IMR-90 (cell line): ENCODE data around the gene ZNF213. TPM values are rescaled to one million over a fixed set of nuclear protein-coding genes. Genes with fewer than 3 reads are reported as not detected.

Source experiments
- ATAC-seq: fragments of 200-7000 bp; cut with Tn5 transposase; 2 replicates; pipeline ENCODE4 v1.9.1; 2020; ENCODE audit warnings: low read depth, mild to moderate bottlenecking, moderate library complexity
- BruUV-seq: library from RNA; stranded (reverse); fragments of 400-500 nt; replicated peaks from 2 replicates; lab custom pipeline; 2021; lab: Mats Ljungman, UMichigan
- CTCF ChIA-PET: fragments of 300-600 bp; formaldehyde crosslinking; extraction: SDS; loops from one replicate; lab custom pipeline; 2021; ENCODE audit warnings: antibody characterized with exemption; lab: Yijun Ruan, JAX
- POLR2A ChIA-PET: fragments of 300-600 bp; sonication (Branson Sonifier 250); formaldehyde crosslinking; loops from one replicate; lab custom pipeline; 2022; ENCODE audit warnings: antibody characterized with exemption; ENCODE audit not compliant: unreplicated experiment; lab: Charles Lee
- DNase-seq: peaks from one replicate; pipeline ENCODE4 v3.0.0; 2013
- H2AFZ ChIP-seq: replicated peaks from 2 replicates; pipeline ENCODE3; 2013; ENCODE audit warnings: low read length, mild to moderate bottlenecking; ENCODE audit not compliant: poor library complexity
- H2AK5ac ChIP-seq: 2 replicates; pipeline ENCODE4 v1.6.1; 2013; ENCODE audit warnings: low read depth, low read length, inconsistent platforms
- H2AK9ac ChIP-seq: replicated peaks from 2 replicates; pipeline ENCODE3; 2013; ENCODE audit warnings: mild to moderate bottlenecking, low read depth, low read length, moderate library complexity; ENCODE audit not compliant: poor library complexity
- H2BK120ac ChIP-seq: 2 replicates; pipeline ENCODE4 v1.6.1; 2013; ENCODE audit warnings: low read depth, low read length, inconsistent platforms
- H2BK15ac ChIP-seq: 3 replicates; pipeline ENCODE4 v1.6.1; 2013; ENCODE audit warnings: low read depth, low read length, inconsistent platforms
- H2BK20ac ChIP-seq: 2 replicates; pipeline ENCODE4 v1.6.1; 2013; ENCODE audit warnings: low read depth, mild to moderate bottlenecking, inconsistent platforms, low read length, moderate library complexity
- H2BK5ac ChIP-seq: 2 replicates; pipeline ENCODE4 v1.6.1; 2013; ENCODE audit warnings: mild to moderate bottlenecking, low read depth, low read length, inconsistent platforms; ENCODE audit not compliant: poor library complexity, severe bottlenecking
- H3K14ac ChIP-seq: replicated peaks from 2 replicates; pipeline ENCODE4 v1.6.1; 2013; ENCODE audit warnings: low read depth, low read length, inconsistent platforms
- H3K18ac ChIP-seq: 2 replicates; pipeline ENCODE4 v1.6.1; 2013; ENCODE audit warnings: low read depth, low read length, control low read depth
- H3K23ac ChIP-seq: 2 replicates; pipeline ENCODE4 v1.6.1; 2013; ENCODE audit warnings: low read depth, low read length, inconsistent platforms
- H3K27ac ChIP-seq: 2 replicates; pipeline ENCODE4 v1.5.1; 2013; ENCODE audit warnings: mild to moderate bottlenecking, control low read depth, low read length; ENCODE audit not compliant: insufficient read depth
- H3K27me3 ChIP-seq: 2 replicates; pipeline ENCODE4 v1.6.1; 2013; ENCODE audit warnings: low read length; ENCODE audit not compliant: control insufficient read depth, insufficient read depth
- H3K36me3 ChIP-seq: 2 replicates; pipeline ENCODE4 v1.6.1; 2013; ENCODE audit warnings: low read length, mixed read lengths; ENCODE audit not compliant: control insufficient read depth, insufficient read depth
- H3K4ac ChIP-seq: 2 replicates; pipeline ENCODE4 v1.6.1; 2013; ENCODE audit warnings: low read depth, low read length, inconsistent platforms
- H3K4me1 ChIP-seq: 2 replicates; pipeline ENCODE4 v1.6.1; 2013; ENCODE audit warnings: low read length, mixed read lengths; ENCODE audit not compliant: control insufficient read depth, insufficient read depth
- H3K4me2 ChIP-seq: 2 replicates; pipeline ENCODE4 v1.6.1; 2013; ENCODE audit warnings: low read depth, mild to moderate bottlenecking, control low read depth, low read length, moderate library complexity
- H3K4me3 ChIP-seq: 2 replicates; pipeline ENCODE4 v1.5.1; 2013; ENCODE audit warnings: low read depth, mild to moderate bottlenecking, control low read depth, low read length, moderate library complexity; ENCODE audit not compliant: insufficient read depth
- H3K56ac ChIP-seq: 2 replicates; pipeline ENCODE4 v1.6.1; 2013; ENCODE audit warnings: low read length, inconsistent platforms; ENCODE audit not compliant: insufficient read depth; ENCODE audit errors: extremely low read depth
- H3K79me1 ChIP-seq, 2 experiments: 2 replicates each; pipeline ENCODE4 v1.6.1; 2013; ENCODE audit warnings: low read length in 2 of 2, inconsistent platforms in 1 of 2, low read depth in 1 of 2
- H3K9ac ChIP-seq: 2 replicates; pipeline ENCODE4 v1.6.1; 2013; ENCODE audit warnings: low read depth, low read length, control low read depth
- H3K9me1 ChIP-seq: 2 replicates; pipeline ENCODE4 v1.6.1; 2013; ENCODE audit warnings: low read length, inconsistent platforms; ENCODE audit not compliant: insufficient read depth
- H3K9me3 ChIP-seq: 2 replicates; pipeline ENCODE4 v1.6.1; 2013; ENCODE audit warnings: low read length; ENCODE audit not compliant: control insufficient read depth, insufficient read depth
- H4K20me1 ChIP-seq: 2 replicates; pipeline ENCODE4 v1.6.1; 2013; ENCODE audit warnings: low read length, inconsistent platforms; ENCODE audit not compliant: insufficient read depth
- H4K5ac ChIP-seq: 2 replicates; pipeline ENCODE4 v1.6.1; 2013; ENCODE audit warnings: mild to moderate bottlenecking, low read depth, low read length, control low read depth
- H4K8ac ChIP-seq, 2 experiments: 2 replicates each; pipeline ENCODE4 v1.6.1; 2013; ENCODE audit warnings: low read depth in 2 of 2, low read length in 2 of 2, control low read depth in 1 of 2, inconsistent platforms in 1 of 2
- H4K91ac ChIP-seq: 2 replicates; pipeline ENCODE4 v1.6.1; 2013; ENCODE audit warnings: low read depth, low read length, inconsistent platforms; ENCODE audit not compliant: insufficient read depth
- CHD1 ChIP-seq: IDR thresholded peaks from 2 replicates; pipeline ENCODE4 v1.6.1; 2012; ENCODE audit warnings: low read depth, low read length, improper control_type of control experiment
- ELK1 ChIP-seq: fragments of 150-350 bp; IDR thresholded peaks from 2 replicates; pipeline ENCODE4 v1.6.1; 2016; ENCODE audit warnings: low read depth, mild to moderate bottlenecking, low read length, moderate library complexity, borderline replicate concordance
- FOS ChIP-seq: fragments of 150-350 bp; IDR thresholded peaks from 2 replicates; pipeline ENCODE4 v1.6.1; 2016; ENCODE audit warnings: low read depth, low read length
- MAZ ChIP-seq: IDR thresholded peaks from 2 replicates; pipeline ENCODE4 v1.6.1; 2012; ENCODE audit warnings: low read depth, mild to moderate bottlenecking, low read length, improper control_type of control experiment, moderate library complexity, borderline replicate concordance
- MXI1 ChIP-seq: IDR thresholded peaks from 2 replicates; pipeline ENCODE4 v1.6.1; 2012; ENCODE audit warnings: low read depth, mild to moderate bottlenecking, low read length, moderate library complexity, borderline replicate concordance
- NFE2L2 ChIP-seq: fragments of 150-350 bp; IDR thresholded peaks from 2 replicates; pipeline ENCODE4 v1.6.1; 2016; ENCODE audit warnings: low read depth, mild to moderate bottlenecking, low read length
- RAD21 ChIP-seq: IDR thresholded peaks from 2 replicates; pipeline ENCODE4 v1.6.1; 2012; ENCODE audit warnings: low read length, improper control_type of control experiment
- RCOR1 ChIP-seq: IDR thresholded peaks from 2 replicates; pipeline ENCODE4 v1.6.1; 2012; ENCODE audit warnings: mild to moderate bottlenecking, low read length, improper control_type of control experiment; ENCODE audit not compliant: insufficient replicate concordance
- RFX5 ChIP-seq: IDR thresholded peaks from 2 replicates; pipeline ENCODE4 v1.8.0; 2012; ENCODE audit warnings: low read depth, mild to moderate bottlenecking, low read length, moderate library complexity
- WGBS, 2 experiments: methylation state at CpG; one replicate each; pipeline versions ENCODE4 v1.1.5 to v1.1.7; 2013; ENCODE audit warnings: missing lambda C conversion rate in 2 of 2; ENCODE audit not compliant: insufficient read length in 1 of 2; ENCODE audit errors: extremely low coverage in 2 of 2; 5-methylcytosine and 5-hydroxymethylcytosine counted together
- dilution Hi-C: fragments of 300-500 bp; cut with HindIII; formaldehyde crosslinking; loops from one replicate; pipeline ENCODE4 v1.14.3; 2018; ENCODE audit warnings: low sequenced_read_pairs; ENCODE audit not compliant: unreplicated experiment
- in situ Hi-C: fragments of 300-500 bp; cut with MboI; formaldehyde crosslinking; loops from 3 replicates; pipeline ENCODE4 v1.14.3; 2019; ENCODE audit warnings: low sequenced_read_pairs, inconsistent platforms, mixed read lengths
- intact Hi-C: fragments of 100-400 bp; cut with micrococcal nuclease; formaldehyde crosslinking; loops from 2 replicates; pipeline ENCODE4 v1.10.0; 2022
- polyA plus RNA-seq, 3 experiments: library from polyadenylated mRNA; depleted of rRNA; stranded (reverse); fragments of >200 nt; gene quantifications; 2 replicates each; pipeline ENCODE4 v1.2.3, GENCODE V29; 2012; ENCODE audit warnings: low replicate concordance in 1 of 3
- total RNA-seq: library from RNA; depleted of rRNA; stranded (reverse); fragments of >200 nt; gene quantifications from 2 replicates; pipeline ENCODE4 v1.2.3, GENCODE V29; 2012
- TF ChIP-seq, protein P1 (sequence below): fragments of 150-350 bp; IDR thresholded peaks from 2 replicates; pipeline ENCODE4 v1.6.1; 2017; ENCODE audit warnings: mild to moderate bottlenecking, antibody characterized with exemption, low read length, low read depth
- TF ChIP-seq, protein P2 (sequence below): conservative IDR thresholded peaks from 2 replicates; pipeline ENCODE4 v1.5.1; 2012; ENCODE audit warnings: mild to moderate bottlenecking, low read depth, low read length, improper control_type of control experiment

Gene ZNF213
- total and polyA plus RNA-seq, 2 of the 4 experiments (the other 2 are of a cell fraction) = 0.72 to 4.0 TPM

DNA sequence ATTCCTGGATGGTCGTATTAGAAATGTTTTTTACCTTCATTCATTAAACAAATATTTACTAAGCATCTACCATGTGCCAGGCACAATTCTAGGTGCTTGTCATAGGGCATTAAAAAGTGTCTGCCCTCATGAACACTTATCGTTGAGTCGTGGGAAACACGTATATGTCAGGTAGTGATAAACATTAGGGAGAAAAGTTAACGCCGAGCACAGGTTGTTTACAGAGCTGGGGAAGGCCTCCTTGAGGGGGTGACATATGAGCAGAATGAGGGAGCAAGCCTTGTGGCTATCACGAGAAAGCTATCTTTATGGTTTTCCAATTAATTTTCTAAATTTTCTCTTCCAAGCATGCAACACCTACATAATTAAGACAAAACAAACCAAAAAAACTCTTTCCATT lies 985 bp upstream of the ZNF213 start:
- Histone ChIP-seq H3K9me3 (no peaks in the 10 kb centered on the region), H3K9me1 (no peaks in the 10 kb centered on the region), H2BK15ac (no peak overlapping the region), H2BK5ac (no peak overlapping the region), H3K79me1 (peaks cover 23 to 41% of the 10 kb centered on the region in 2 experiments), H2AK9ac (peak overlapping the region; percentile 76), H4K8ac (peak overlapping the region; percentile 93 to 97), H3K4ac (0 out of 2 replicates have a peak overlapping the region, but pooled peaks have one; percentile 90), H2BK20ac (no peak overlapping the region), H3K27me3 (no peaks in the 10 kb centered on the region), H4K5ac (peak overlapping the region; percentile 92), H4K91ac (peak overlapping the region; percentile 89), H3K4me3 (peak overlapping the region; percentile 73), H2AK5ac (peak overlapping the region; percentile 74), H3K36me3 (peaks cover 6% of the 10 kb centered on the region; the same call in 1 of the 2 replicates), H3K4me1 (peaks cover 7% of the 10 kb centered on the region), H3K23ac (peak overlapping the region; percentile 21; the same call in 1 of the 2 replicates), H3K14ac (no peak overlapping the region), H2BK120ac (no peak overlapping the region), H4K20me1 (no peaks in the 10 kb centered on the region; the same call in 1 of the 2 replicates), H3K27ac (peak overlapping the region; percentile 82), H3K9ac (peak overlapping the region; percentile 89), H2AFZ (no peak overlapping the region), H3K18ac (no peak overlapping the region), H3K56ac (peak overlapping the region; percentile 46; the same call in 1 of the 2 replicates), H3K4me2 (peak overlapping the region; percentile 91)
- intact Hi-C loops = loop anchor here (2.0 kb wide), 1 partner anchor 33 kb away; no protein-coding TSS in a partner anchor
- TF ChIP-seq FOS (no peak), CHD1 (no peak), NFE2L2 (no peak), MAZ (no peak), RFX5 (no peak), ELK1 (no peak), RCOR1 (no peak), RAD21 (no peak), MXI1 (no peak)
- TF ChIP-seq, protein P1, sequence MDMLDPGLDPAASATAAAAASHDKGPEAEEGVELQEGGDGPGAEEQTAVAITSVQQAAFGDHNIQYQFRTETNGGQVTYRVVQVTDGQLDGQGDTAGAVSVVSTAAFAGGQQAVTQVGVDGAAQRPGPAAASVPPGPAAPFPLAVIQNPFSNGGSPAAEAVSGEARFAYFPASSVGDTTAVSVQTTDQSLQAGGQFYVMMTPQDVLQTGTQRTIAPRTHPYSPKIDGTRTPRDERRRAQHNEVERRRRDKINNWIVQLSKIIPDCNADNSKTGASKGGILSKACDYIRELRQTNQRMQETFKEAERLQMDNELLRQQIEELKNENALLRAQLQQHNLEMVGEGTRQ = no peak
- TF ChIP-seq, protein P2, sequence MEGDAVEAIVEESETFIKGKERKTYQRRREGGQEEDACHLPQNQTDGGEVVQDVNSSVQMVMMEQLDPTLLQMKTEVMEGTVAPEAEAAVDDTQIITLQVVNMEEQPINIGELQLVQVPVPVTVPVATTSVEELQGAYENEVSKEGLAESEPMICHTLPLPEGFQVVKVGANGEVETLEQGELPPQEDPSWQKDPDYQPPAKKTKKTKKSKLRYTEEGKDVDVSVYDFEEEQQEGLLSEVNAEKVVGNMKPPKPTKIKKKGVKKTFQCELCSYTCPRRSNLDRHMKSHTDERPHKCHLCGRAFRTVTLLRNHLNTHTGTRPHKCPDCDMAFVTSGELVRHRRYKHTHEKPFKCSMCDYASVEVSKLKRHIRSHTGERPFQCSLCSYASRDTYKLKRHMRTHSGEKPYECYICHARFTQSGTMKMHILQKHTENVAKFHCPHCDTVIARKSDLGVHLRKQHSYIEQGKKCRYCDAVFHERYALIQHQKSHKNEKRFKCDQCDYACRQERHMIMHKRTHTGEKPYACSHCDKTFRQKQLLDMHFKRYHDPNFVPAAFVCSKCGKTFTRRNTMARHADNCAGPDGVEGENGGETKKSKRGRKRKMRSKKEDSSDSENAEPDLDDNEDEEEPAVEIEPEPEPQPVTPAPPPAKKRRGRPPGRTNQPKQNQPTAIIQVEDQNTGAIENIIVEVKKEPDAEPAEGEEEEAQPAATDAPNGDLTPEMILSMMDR = no peak
- DNase-seq = no peak
- in situ Hi-C loops = no loop called here
- WGBS, 2 experiments = 69% methylated on average over 2 of the region's 7 CpGs; no CpG with 5 or more reads in 1 of the 2 experiments
- no peak for ATAC-seq
- ChIA-PET POLR2A (no interaction called here), CTCF (no interaction called here)
- BruUV-seq = no TSS peak
- dilution Hi-C loops = no loop called here
